A673 (cell line): Measurements from ENCODE around the gene CRACDL.

ENCODE experiments used
- CTCF ChIP-seq: fragments of 300-800, 200-600 bp; sonication (generic); conservative IDR thresholded peaks from 2 replicates; pipeline ENCODE4 v1.5.1; 2017; ENCODE audit warnings: low read depth, mild to moderate bottlenecking, antibody characterized with exemption, low read length, moderate library complexity, mixed read lengths
- EZH2 ChIP-seq: fragments of 200-600 bp; sonication (generic); IDR thresholded peaks from 2 replicates; pipeline ENCODE4 v1.6.1; 2017; ENCODE audit warnings: borderline replicate concordance, low read depth, mild to moderate bottlenecking, mixed read lengths, antibody characterized with exemption, low read length; ENCODE audit not compliant: poor library complexity, severe bottlenecking

- no peak for TF ChIP-seq EZH2
- TF ChIP-seq CTCF, result no peak
Measured at GRCh38 chr2:98773169-98773568, 162.9 kb downstream of the CRACDL start.
